Naive thymus-derived CD4-positive, alpha-beta T cell (primary cell): ENCODE measurements around the gene ATP2B2. TPM values are rescaled to one million over a fixed set of nuclear protein-coding genes. Genes with fewer than 3 reads are reported as not detected.
"Not testable (repeated sequence)": the region's sequence is repeated elsewhere in the genome, so short reads cannot be mapped to it uniquely, and the experiment has no call there.

Source experiments
- ATAC-seq: fragments of 150-1000 bp; cut with Tn5 transposase; 2 replicates; pipeline ENCODE4 v1.10.0; 2021; ENCODE audit warnings: mild to moderate bottlenecking, moderate library complexity
- CTCF ChIA-PET: fragments of 350-600 bp; sonication (Branson Sonifier 250); formaldehyde crosslinking; loops from one replicate; lab custom pipeline; 2021; ENCODE audit warnings: antibody characterized with exemption; lab: Charles Lee
- POLR2A ChIA-PET: fragments of 350-600 bp; sonication (Branson Sonifier 250); formaldehyde crosslinking; loops from one replicate; lab custom pipeline; 2021; ENCODE audit warnings: antibody characterized with exemption, inconsistent platforms; lab: Charles Lee
- DNase-seq, 9 donors: peaks; one replicate each; pipeline versions ENCODE4 v3.0.0 to v3.0.0-alpha.2; 2020 to 2022; ENCODE audit warnings: mixed read lengths in 1 of 9
- H3K27ac ChIP-seq: one replicate; pipeline ENCODE4 v1.7.0; 2013; ENCODE audit warnings: mild to moderate bottlenecking, low read depth, low read length, moderate library complexity
- H3K27me3 ChIP-seq, 2 donors: one replicate each; pipeline ENCODE4 v1.7.0; 2013; ENCODE audit warnings: low read length in 2 of 2, mild to moderate bottlenecking in 2 of 2, moderate library complexity in 2 of 2; ENCODE audit not compliant: control insufficient read depth in 2 of 2, insufficient read depth in 2 of 2
- H3K36me3 ChIP-seq, 3 experiments: 1 replicate in 2 of 3; 2 replicates in 1 of 3; pipeline ENCODE4 v1.7.0; 2013; ENCODE audit warnings: low read length in 3 of 3, mild to moderate bottlenecking in 3 of 3, moderate library complexity in 1 of 3; ENCODE audit not compliant: insufficient read depth in 3 of 3, control insufficient read depth in 2 of 3
- H3K4me1 ChIP-seq, 2 donors: one replicate each; pipeline ENCODE4 v1.7.0; 2013; ENCODE audit warnings: low read length in 2 of 2, mild to moderate bottlenecking in 2 of 2, moderate library complexity in 1 of 2; ENCODE audit not compliant: control insufficient read depth in 2 of 2, insufficient read depth in 2 of 2
- H3K4me3 ChIP-seq: 2 replicates; pipeline ENCODE4 v1.7.0; 2013; ENCODE audit warnings: mild to moderate bottlenecking, low read length
- H3K9me3 ChIP-seq, 3 experiments: 1 replicate in 2 of 3; 2 replicates in 1 of 3; pipeline ENCODE4 v1.7.0; 2013; ENCODE audit warnings: low read length in 3 of 3; ENCODE audit not compliant: control insufficient read depth in 2 of 3
- H3K27ac Mint-ChIP-seq, 9 donors: one replicate each; pipeline ENCODE4 v1.8.0; 2020 to 2022; ENCODE audit warnings: mixed read lengths in 9 of 9, mild to moderate bottlenecking in 8 of 9, moderate library complexity in 5 of 9, inconsistent platforms in 2 of 9
- H3K27me3 Mint-ChIP-seq, 5 donors: one replicate each; pipeline ENCODE4 v1.8.0; 2021 to 2022; ENCODE audit warnings: mixed read lengths in 5 of 5, mild to moderate bottlenecking in 1 of 5
- H3K36me3 Mint-ChIP-seq, 5 donors: one replicate each; pipeline ENCODE4 v1.8.0; 2020 to 2022; ENCODE audit warnings: mixed read lengths in 5 of 5, mild to moderate bottlenecking in 3 of 5, inconsistent platforms in 1 of 5
- H3K4me1 Mint-ChIP-seq, 7 donors: one replicate each; pipeline ENCODE4 v1.8.0; 2020 to 2022; ENCODE audit warnings: mixed read lengths in 7 of 7, mild to moderate bottlenecking in 3 of 7, inconsistent platforms in 1 of 7
- H3K4me3 Mint-ChIP-seq, 10 donors: one replicate each; pipeline ENCODE4 v1.8.0; 2020 to 2022; ENCODE audit warnings: mild to moderate bottlenecking in 10 of 10, mixed read lengths in 10 of 10, moderate library complexity in 6 of 10, inconsistent platforms in 2 of 10
- H3K9me3 Mint-ChIP-seq, 11 donors: one replicate each; pipeline ENCODE4 v1.8.0; 2020 to 2022; ENCODE audit warnings: mixed read lengths in 11 of 11, mild to moderate bottlenecking in 4 of 11, inconsistent platforms in 1 of 11, moderate library complexity in 1 of 11
- intact Hi-C, 2 donors: fragments of 100-400 bp; cut with micrococcal nuclease; formaldehyde crosslinking; loops; one replicate each; pipeline ENCODE4 v1.15.1; 2023
- polyA plus RNA-seq, 2 donors: library from polyadenylated mRNA; unstranded; fragments of 300-500 nt; fragmentation: Illumina TruSeq; gene quantifications; one replicate each; pipeline ENCODE4 v1.2.3, GENCODE V29; 2021
- total RNA-seq, 6 experiments: library from RNA in 5 of 6; stranded (reverse) in 5 of 6; gene quantifications; 1 replicate in 5 of 6; 2 replicates in 1 of 6; pipeline ENCODE4 v1.2.3 and lab custom pipeline; 2021 to 2026

Gene ATP2B2
- total and polyA plus RNA-seq, 7 experiments from 2014 or later: not detected

GRCh38 chr3:10303785-10304184 lies 201.6 kb downstream of the ATP2B2 start:
- Mint-ChIP-seq H3K4me1 (peaks cover 7 to 20% (median 11%) of the 10 kb centered on the region in 7 donors), H3K36me3 (peaks cover 16 to 42% (median 23%) of the 10 kb centered on the region in 5 donors), H3K27me3 (no peaks in the 10 kb centered on the region), H3K4me3 (no peak overlapping the region), H3K9me3 (no peaks in the 10 kb centered on the region), H3K27ac (peak overlapping the region in 1 of 9 donors; percentile 36)
- no peak for DNase-seq
- ChIA-PET POLR2A (no interaction called here), CTCF (no interaction called here)
- no peaks in the 10 kb centered on the region for H3K9me3 ChIP-seq
- intact Hi-C loops: no loop called here
- no peaks in the 10 kb centered on the region for H3K27me3 ChIP-seq
- no peak overlapping the region for H3K4me3 ChIP-seq
- ATAC-seq: no peak
- H3K36me3 ChIP-seq: peaks cover 13 to 94% (median 17%) of the 10 kb centered on the region in 3 experiments
- H3K4me1 ChIP-seq: no peaks in the 10 kb centered on the region
- no peak overlapping the region for H3K27ac ChIP-seq

GRCh38 chr3:10303105-10303504 lies 202.3 kb downstream of the ATP2B2 start:
- Histone ChIP-seq H3K4me3 (no peak overlapping the region), H3K27me3 (no peaks in the 10 kb centered on the region), H3K27ac (no peak overlapping the region), H3K4me1 (no peaks in the 10 kb centered on the region), H3K36me3 (peaks cover 13 to 91% (median 17%) of the 10 kb centered on the region in 3 experiments), H3K9me3 (no peaks in the 10 kb centered on the region)
- ATAC-seq: no peak
- ChIA-PET CTCF (no interaction called here), POLR2A (no interaction called here)
- no peaks in the 10 kb centered on the region for H3K9me3 Mint-ChIP-seq
- H3K4me1 Mint-ChIP-seq: peaks cover 7 to 17% (median 11%) of the 10 kb centered on the region in 7 donors
- no peaks in the 10 kb centered on the region for H3K27me3 Mint-ChIP-seq
- H3K27ac Mint-ChIP-seq: peak overlapping the region in 1 of 9 donors; percentile 48
- H3K36me3 Mint-ChIP-seq: peaks cover 15 to 38% (median 23%) of the 10 kb centered on the region in 5 donors
- intact Hi-C loops: no loop called here
- no peak for DNase-seq
- H3K4me3 Mint-ChIP-seq: no peak overlapping the region

DNA sequence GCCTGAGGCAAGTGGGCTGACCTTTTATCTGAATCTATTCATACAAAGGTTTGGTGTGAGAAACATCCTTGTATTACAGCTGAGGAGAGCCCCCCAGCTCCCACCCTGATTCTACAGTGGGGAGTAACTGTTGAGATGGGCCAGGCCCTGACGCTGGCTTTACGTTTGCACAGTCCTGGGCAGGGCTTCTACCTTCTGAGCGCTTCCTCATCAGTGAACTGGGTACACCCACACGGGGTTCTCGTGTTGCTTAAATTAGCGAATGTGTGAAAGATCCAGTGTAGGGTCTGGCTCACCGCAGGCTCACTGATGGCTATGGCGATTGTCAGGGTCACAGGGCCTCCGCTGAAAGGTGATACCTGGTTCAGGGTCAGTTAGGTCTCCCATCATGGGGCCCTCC lies 205.3 kb downstream of the ATP2B2 start:
- ChIA-PET POLR2A (no interaction called here), CTCF (no interaction called here)
- Histone ChIP-seq H3K9me3 (no peaks in the 10 kb centered on the region), H3K27ac (no peak overlapping the region), H3K4me3 (no peak overlapping the region), H3K4me1 (no peaks in the 10 kb centered on the region), H3K36me3 (peaks cover 13 to 73% (median 23%) of the 10 kb centered on the region in 3 experiments), H3K27me3 (no peaks in the 10 kb centered on the region)
- Mint-ChIP-seq H3K9me3 (no peaks in the 10 kb centered on the region), H3K27ac (peak overlapping the region in 6 of 9 donors; percentile 19 to 75 (median 47)), H3K4me3 (no peak overlapping the region), H3K4me1 (peaks cover 8 to 12% (median 11%) of the 10 kb centered on the region in 7 donors), H3K27me3 (no peaks in the 10 kb centered on the region), H3K36me3 (peaks cover 8 to 38% (median 31%) of the 10 kb centered on the region in 5 donors)
- DNase-seq (no peak), ATAC-seq (no peak)
- intact Hi-C loops: no loop called here

DNA sequence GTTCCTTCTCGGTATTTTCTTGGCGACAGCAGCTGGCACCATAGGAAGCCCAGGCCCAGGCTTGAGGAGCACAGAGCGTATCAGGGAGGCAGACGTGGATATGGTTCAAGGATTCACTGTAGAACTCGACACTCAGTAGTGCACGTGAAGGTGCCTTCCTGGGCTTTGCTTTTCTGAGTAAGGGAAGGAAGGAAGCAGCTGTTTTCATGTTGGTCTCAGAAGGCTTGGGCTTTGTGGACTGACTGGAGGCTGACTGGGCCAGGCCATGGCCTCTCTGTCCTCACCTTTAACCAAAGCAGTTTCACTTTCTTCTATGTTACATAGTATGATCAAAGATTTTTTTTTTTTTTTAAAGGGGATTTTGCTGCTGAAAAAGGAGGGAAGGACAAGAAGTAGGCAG lies 205.7 kb downstream of the ATP2B2 start:
- Histone ChIP-seq H3K27ac (no peak overlapping the region), H3K9me3 (no peaks in the 10 kb centered on the region), H3K4me3 (no peak overlapping the region), H3K27me3 (no peaks in the 10 kb centered on the region), H3K36me3 (peaks cover 13 to 69% (median 20%) of the 10 kb centered on the region in 3 experiments), H3K4me1 (no peaks in the 10 kb centered on the region)
- DNase-seq (no peak), ATAC-seq (no peak)
- Mint-ChIP-seq H3K4me1 (peaks cover 9 to 16% (median 12%) of the 10 kb centered on the region in 7 donors), H3K36me3 (peaks cover 8 to 40% (median 32%) of the 10 kb centered on the region in 5 donors), H3K27me3 (no peaks in the 10 kb centered on the region), H3K9me3 (no peaks in the 10 kb centered on the region), H3K27ac (peak overlapping the region in 8 of 9 donors; percentile 19 to 75 (median 42)), H3K4me3 (peak overlapping the region in 1 of 10 donors; percentile 26)
- CTCF ChIA-PET: no interaction called here
- POLR2A ChIA-PET: no interaction called here
- intact Hi-C loops: no loop called here

- Mint-ChIP-seq H3K27ac (peak overlapping the region in 8 of 9 donors; percentile 19 to 75 (median 57)), H3K36me3 (peaks cover 8 to 40% (median 33%) of the 10 kb centered on the region in 5 donors), H3K4me3 (no peak overlapping the region), H3K4me1 (peaks cover 11 to 19% (median 15%) of the 10 kb centered on the region in 7 donors), H3K9me3 (no peaks in the 10 kb centered on the region), H3K27me3 (no peaks in the 10 kb centered on the region)
- Histone ChIP-seq H3K27ac (no peak overlapping the region), H3K9me3 (no peaks in the 10 kb centered on the region), H3K27me3 (no peaks in the 10 kb centered on the region), H3K4me1 (no peaks in the 10 kb centered on the region), H3K4me3 (no peak overlapping the region), H3K36me3 (peaks cover 13 to 68% (median 19%) of the 10 kb centered on the region in 3 experiments)
- intact Hi-C loops: no loop called here
- POLR2A ChIA-PET: no interaction called here
- CTCF ChIA-PET: interaction anchor here (0.6 kb wide), 1 partner anchor 26 kb away, joined by 3 read pairs; no protein-coding TSS in a partner anchor
- DNase-seq: no peak
- ATAC-seq: no peak
Observed at GRCh38 chr3:10299175-10299574, 206.2 kb downstream of the ATP2B2 start.

DNA sequence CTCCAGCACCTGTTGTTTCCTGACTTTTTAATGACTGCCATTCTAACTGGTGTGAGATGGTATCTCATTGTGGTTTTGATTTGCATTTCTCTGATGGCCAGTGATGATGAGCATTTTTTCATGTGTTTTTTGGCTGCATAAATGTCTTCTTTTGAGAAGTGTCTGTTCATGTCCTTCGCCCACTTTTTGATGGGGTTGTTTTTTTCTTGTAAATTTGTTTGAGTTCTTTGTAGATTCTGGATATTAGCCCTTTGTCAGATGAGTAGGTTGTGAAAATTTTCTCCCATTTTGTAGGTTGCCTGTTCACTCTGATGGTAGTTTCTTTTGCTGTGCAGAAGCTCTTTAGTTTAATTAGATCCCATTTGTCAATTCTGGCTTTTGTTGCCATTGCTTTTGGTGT lies 207.3 kb downstream of the ATP2B2 start:
- H3K27ac ChIP-seq, H3K9me3 ChIP-seq, H3K27me3 Mint-ChIP-seq, intact Hi-C loops, H3K4me3 Mint-ChIP-seq, H3K27me3 ChIP-seq, CTCF ChIA-PET, H3K4me3 ChIP-seq, DNase-seq, POLR2A ChIA-PET, H3K9me3 Mint-ChIP-seq, H3K27ac Mint-ChIP-seq, H3K4me1 ChIP-seq, ATAC-seq: not testable (repeated sequence)
- Mint-ChIP-seq H3K4me1 (peaks cover 15 to 24% (median 17%) of the 10 kb centered on the region in 7 donors), H3K36me3 (peaks cover 8 to 33% (median 26%) of the 10 kb centered on the region in 5 donors)
- peaks cover 6 to 58% (median 18%) of the 10 kb centered on the region in 3 experiments for H3K36me3 ChIP-seq

GRCh38 chr3:10294030-10294586 lies 211.3 kb downstream of the ATP2B2 start:
- no peak for ATAC-seq
- no peaks in the 10 kb centered on the region for H3K9me3 Mint-ChIP-seq
- peak overlapping the region in 1 of 10 donors; percentile 35 for H3K4me3 Mint-ChIP-seq

More at GRCh38 chr3:10294030-10294586, 211.3 kb downstream of the ATP2B2 start:
- intact Hi-C loops: no loop called here
- Histone ChIP-seq H3K4me3 (no peak overlapping the region), H3K27ac (no peak overlapping the region), H3K4me1 (no peaks in the 10 kb centered on the region), H3K9me3 (no peaks in the 10 kb centered on the region), H3K36me3 (peaks cover 0 to 44% (median 16%) of the 10 kb centered on the region in 3 experiments), H3K27me3 (no peaks in the 10 kb centered on the region)
- ChIA-PET POLR2A (no interaction called here), CTCF (no interaction called here)
- Mint-ChIP-seq H3K27ac (peak overlapping the region in 5 of 9 donors; percentile 20 to 72 (median 55)), H3K36me3 (peaks cover 0 to 29% (median 18%) of the 10 kb centered on the region in 5 donors), H3K4me1 (peaks cover 17 to 32% (median 23%) of the 10 kb centered on the region in 7 donors), H3K27me3 (no peaks in the 10 kb centered on the region)
- no peak for DNase-seq
